ENCODE measurements around the gene PRR5.

PRR5 gene

GRCh38 chr22:44759430-44760310 is 57.7 kb downstream of the PRR5 start:
- TF ChIP-seq POLR2AphosphoS5 (IDR thresholded peaks at IDR 0.05; ENCODE audit: low read depth, low read length) (no peak), SIN3A (IDR thresholded peaks at IDR 0.05; ENCODE audit: borderline replicate concordance, insufficient read depth, low read length) (no peak), TAF1 (IDR thresholded peaks at IDR 0.05; ENCODE audit: borderline replicate concordance, insufficient read depth, low read length) (no peak), REST (IDR thresholded peaks at IDR 0.05; ENCODE audit: insufficient read depth in 1 of 2, low read depth in 2 of 2, low read length in 2 of 2) (no peak), FOXP2 (optimal IDR thresholded peaks at IDR 0.05; ENCODE audit: borderline replicate concordance, extremely low read depth, extremely low read length, insufficient read depth) (no peak)

GRCh38 chr22:44760476-44760875 is 58.5 kb downstream of the PRR5 start:
- TF ChIP-seq REST (IDR thresholded peaks at IDR 0.05; ENCODE audit: insufficient read depth in 1 of 2, low read depth in 2 of 2, low read length in 2 of 2) (no peak), TAF1 (IDR thresholded peaks at IDR 0.05; ENCODE audit: borderline replicate concordance, insufficient read depth, low read length) (no peak), FOXP2 (optimal IDR thresholded peaks at IDR 0.05; ENCODE audit: borderline replicate concordance, extremely low read depth, extremely low read length, insufficient read depth) (no peak), POLR2AphosphoS5 (IDR thresholded peaks at IDR 0.05; ENCODE audit: low read depth, low read length) (no peak), SIN3A (IDR thresholded peaks at IDR 0.05; ENCODE audit: borderline replicate concordance, insufficient read depth, low read length) (no peak)

GRCh38 chr22:44761025-44761424 is 59.0 kb downstream of the PRR5 start:
- no peak for TF ChIP-seq SIN3A (IDR thresholded peaks at IDR 0.05; ENCODE audit: borderline replicate concordance, insufficient read depth, low read length)
- no peak for TF ChIP-seq FOXP2 (optimal IDR thresholded peaks at IDR 0.05; ENCODE audit: borderline replicate concordance, extremely low read depth, extremely low read length, insufficient read depth)

- TF ChIP-seq SIN3A (IDR thresholded peaks at IDR 0.05; ENCODE audit: borderline replicate concordance, insufficient read depth, low read length), result no peak
- TF ChIP-seq REST (IDR thresholded peaks at IDR 0.05; ENCODE audit: insufficient read depth in 1 of 2, low read depth in 2 of 2, low read length in 2 of 2), result no peak
- no peak for TF ChIP-seq POLR2AphosphoS5 (IDR thresholded peaks at IDR 0.05; ENCODE audit: low read depth, low read length)
- TF ChIP-seq TAF1 (IDR thresholded peaks at IDR 0.05; ENCODE audit: borderline replicate concordance, insufficient read depth, low read length), result no peak
- TF ChIP-seq FOXP2 (optimal IDR thresholded peaks at IDR 0.05; ENCODE audit: borderline replicate concordance, extremely low read depth, extremely low read length, insufficient read depth), result no peak
These were observed 62.4 kb downstream of the PRR5 start for GRCh38 chr22:44764373-44764772.

- TF ChIP-seq REST (IDR thresholded peaks at IDR 0.05; ENCODE audit: insufficient read depth in 1 of 2, low read depth in 2 of 2, low read length in 2 of 2) (no peak), POLR2AphosphoS5 (IDR thresholded peaks at IDR 0.05; ENCODE audit: low read depth, low read length) (no peak), TAF1 (IDR thresholded peaks at IDR 0.05; ENCODE audit: borderline replicate concordance, insufficient read depth, low read length) (no peak), SIN3A (IDR thresholded peaks at IDR 0.05; ENCODE audit: borderline replicate concordance, insufficient read depth, low read length) (no peak), FOXP2 (optimal IDR thresholded peaks at IDR 0.05; ENCODE audit: borderline replicate concordance, extremely low read depth, extremely low read length, insufficient read depth) (no peak)
These were observed 63.0 kb downstream of the PRR5 start for GRCh38 chr22:44764974-44765373.
